NB4 (cell line): ENCODE data around the gene TYRP1.

Experiments used
- MYC ChIP-seq: IDR thresholded peaks from 2 replicates; pipeline ENCODE4 v1.6.1; 2011; ENCODE audit warnings: low read depth, low read length
- POLR2A ChIP-seq: IDR thresholded peaks from 2 replicates; pipeline ENCODE4 v1.6.1; 2011; ENCODE audit warnings: mild to moderate bottlenecking; ENCODE audit not compliant: insufficient read length; ENCODE audit errors: extremely low read depth
- TF ChIP-seq, protein P1 (sequence below): IDR thresholded peaks from one replicate; pipeline ENCODE4 v1.5.1; 2012; ENCODE audit warnings: low read depth, low read length

GRCh38 chr9:12684974-12685373 is 8.2 kb upstream of the TYRP1 start:
- TF ChIP-seq, protein P1, sequence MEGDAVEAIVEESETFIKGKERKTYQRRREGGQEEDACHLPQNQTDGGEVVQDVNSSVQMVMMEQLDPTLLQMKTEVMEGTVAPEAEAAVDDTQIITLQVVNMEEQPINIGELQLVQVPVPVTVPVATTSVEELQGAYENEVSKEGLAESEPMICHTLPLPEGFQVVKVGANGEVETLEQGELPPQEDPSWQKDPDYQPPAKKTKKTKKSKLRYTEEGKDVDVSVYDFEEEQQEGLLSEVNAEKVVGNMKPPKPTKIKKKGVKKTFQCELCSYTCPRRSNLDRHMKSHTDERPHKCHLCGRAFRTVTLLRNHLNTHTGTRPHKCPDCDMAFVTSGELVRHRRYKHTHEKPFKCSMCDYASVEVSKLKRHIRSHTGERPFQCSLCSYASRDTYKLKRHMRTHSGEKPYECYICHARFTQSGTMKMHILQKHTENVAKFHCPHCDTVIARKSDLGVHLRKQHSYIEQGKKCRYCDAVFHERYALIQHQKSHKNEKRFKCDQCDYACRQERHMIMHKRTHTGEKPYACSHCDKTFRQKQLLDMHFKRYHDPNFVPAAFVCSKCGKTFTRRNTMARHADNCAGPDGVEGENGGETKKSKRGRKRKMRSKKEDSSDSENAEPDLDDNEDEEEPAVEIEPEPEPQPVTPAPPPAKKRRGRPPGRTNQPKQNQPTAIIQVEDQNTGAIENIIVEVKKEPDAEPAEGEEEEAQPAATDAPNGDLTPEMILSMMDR: no peak
- TF ChIP-seq POLR2A: no peak
- no peak for TF ChIP-seq MYC
